ENCODE measurements around the gene KCNF1. TPM values are rescaled to one million over a fixed set of nuclear protein-coding genes. Genes with fewer than 3 reads are reported as not detected.

KCNF1 gene
- total RNA-seq, 1 donor from 2014 or later: 0.83 TPM

DNA sequence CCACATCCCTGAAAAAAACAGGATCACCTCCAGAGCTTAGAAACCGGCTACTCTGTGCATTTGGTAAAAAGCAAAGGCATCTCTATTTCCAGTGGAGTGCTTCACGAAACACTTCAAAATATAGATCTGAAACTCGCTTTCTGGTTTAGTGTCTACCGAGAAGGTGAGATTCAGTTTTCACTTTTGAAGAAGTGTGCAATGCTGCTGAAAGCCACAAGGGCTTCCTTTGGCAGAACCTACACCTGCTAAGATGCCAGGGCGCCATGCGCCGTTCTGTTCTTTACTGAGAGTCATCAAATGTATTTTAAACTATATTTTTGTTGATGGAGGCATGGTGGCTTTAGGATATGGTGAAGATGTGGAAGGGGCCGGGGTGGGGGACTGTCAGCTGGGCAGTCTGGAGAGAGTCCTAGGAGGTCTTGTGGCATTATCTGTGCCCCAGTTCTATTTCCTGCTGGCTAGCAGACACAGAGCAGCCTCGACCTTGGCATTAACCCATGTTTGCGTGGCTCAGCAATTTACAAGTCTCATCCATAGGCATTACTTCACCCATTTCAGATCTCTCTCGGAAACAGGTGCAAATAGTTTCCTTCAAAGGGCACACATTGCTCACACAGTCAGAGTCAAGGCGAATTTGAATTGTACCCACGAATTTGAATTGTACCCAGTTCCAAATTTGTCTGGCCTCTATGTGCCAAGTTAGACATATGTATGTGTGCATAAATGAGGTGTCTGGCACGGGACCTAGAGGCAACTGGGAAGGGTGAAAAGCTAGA is 46.7 kb upstream of the KCNF1 start:
- Mint-ChIP-seq H3K4me1 (peaks cover 11% of the 10 kb centered on the region), H3K4me3 (no peak overlapping the region), H3K36me3 (no peaks in the 10 kb centered on the region), H3K27me3 (ENCODE audit: low read depth) (peaks cover 27% of the 10 kb centered on the region), H3K9me3 (no peaks in the 10 kb centered on the region), H3K27ac (no peak overlapping the region)
- TF ChIP-seq, protein P1, sequence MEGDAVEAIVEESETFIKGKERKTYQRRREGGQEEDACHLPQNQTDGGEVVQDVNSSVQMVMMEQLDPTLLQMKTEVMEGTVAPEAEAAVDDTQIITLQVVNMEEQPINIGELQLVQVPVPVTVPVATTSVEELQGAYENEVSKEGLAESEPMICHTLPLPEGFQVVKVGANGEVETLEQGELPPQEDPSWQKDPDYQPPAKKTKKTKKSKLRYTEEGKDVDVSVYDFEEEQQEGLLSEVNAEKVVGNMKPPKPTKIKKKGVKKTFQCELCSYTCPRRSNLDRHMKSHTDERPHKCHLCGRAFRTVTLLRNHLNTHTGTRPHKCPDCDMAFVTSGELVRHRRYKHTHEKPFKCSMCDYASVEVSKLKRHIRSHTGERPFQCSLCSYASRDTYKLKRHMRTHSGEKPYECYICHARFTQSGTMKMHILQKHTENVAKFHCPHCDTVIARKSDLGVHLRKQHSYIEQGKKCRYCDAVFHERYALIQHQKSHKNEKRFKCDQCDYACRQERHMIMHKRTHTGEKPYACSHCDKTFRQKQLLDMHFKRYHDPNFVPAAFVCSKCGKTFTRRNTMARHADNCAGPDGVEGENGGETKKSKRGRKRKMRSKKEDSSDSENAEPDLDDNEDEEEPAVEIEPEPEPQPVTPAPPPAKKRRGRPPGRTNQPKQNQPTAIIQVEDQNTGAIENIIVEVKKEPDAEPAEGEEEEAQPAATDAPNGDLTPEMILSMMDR (IDR thresholded peaks at IDR 0.05; ENCODE audit: unreplicated experiment): no peak
- no peak for DNase-seq (ENCODE audit: low spot score in 2 of 2, unreplicated experiment in 2 of 2)

DNA sequence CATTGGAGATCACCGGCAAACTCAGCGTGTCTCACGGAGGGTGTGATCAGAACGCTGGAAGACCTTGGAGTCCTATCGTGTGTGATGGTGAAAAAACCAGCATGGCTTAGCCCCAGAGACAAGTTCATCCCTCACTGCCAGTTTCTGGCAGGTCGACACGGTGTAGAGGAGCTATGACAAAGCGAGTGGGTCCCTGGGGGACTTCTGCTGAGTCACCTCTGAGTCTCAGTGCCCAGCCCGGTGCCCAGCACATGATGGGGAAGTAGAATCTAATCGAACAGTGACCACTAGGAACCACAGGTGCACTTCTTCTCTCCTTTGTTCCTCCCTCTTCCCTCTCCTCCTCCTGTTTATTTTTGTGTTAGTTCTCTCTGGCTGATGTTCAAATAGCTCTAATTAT is 45.9 kb upstream of the KCNF1 start:
- no peaks in the 10 kb centered on the region for H3K36me3 Mint-ChIP-seq
- H3K9me3 Mint-ChIP-seq: no peaks in the 10 kb centered on the region
- peaks cover 11% of the 10 kb centered on the region for H3K4me1 Mint-ChIP-seq
- no peak for DNase-seq (ENCODE audit: low spot score in 2 of 2, unreplicated experiment in 2 of 2)
- no peak overlapping the region for H3K4me3 Mint-ChIP-seq
- peaks cover 27% of the 10 kb centered on the region for H3K27me3 Mint-ChIP-seq (ENCODE audit: low read depth)
- TF ChIP-seq, protein P1 (IDR thresholded peaks at IDR 0.05; ENCODE audit: unreplicated experiment): no peak
- no peak overlapping the region for H3K27ac Mint-ChIP-seq

DNA sequence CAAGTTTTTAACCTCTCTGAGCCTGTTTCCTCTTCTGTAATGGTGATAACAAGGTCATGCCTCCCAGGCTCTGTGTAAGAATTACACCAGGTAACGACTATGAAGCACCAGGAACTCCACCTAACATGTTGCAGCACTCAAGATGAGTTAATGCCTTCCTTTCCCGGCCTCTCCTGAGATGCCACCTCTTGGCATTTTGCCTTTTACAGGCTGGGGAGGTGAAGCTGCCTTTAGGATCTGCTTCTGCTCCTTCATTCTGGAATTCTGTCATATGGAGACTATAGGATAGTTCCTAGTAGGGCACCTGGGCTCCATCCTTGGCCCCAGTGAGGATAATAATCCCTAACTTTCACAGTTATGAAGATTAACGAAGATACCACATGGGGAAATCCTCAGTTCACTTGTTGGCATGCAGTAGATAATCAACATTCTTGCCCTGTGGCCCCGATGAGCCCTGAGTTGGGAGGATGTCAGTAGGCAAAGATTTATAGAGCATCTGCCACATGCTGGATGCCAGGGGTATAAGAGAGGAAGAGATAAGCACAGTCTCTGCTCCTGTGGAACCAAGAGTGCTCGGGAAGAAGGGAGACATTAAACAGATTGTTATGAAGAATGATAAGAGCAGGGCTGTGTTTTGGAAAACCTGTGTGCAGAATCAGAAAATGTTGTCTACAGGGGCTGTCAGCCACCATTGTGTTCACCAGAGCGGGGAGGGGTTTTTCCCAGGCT is 43.9 kb upstream of the KCNF1 start:
- H3K27me3 Mint-ChIP-seq (ENCODE audit: low read depth): peaks cover 20% of the 10 kb centered on the region
- H3K27ac Mint-ChIP-seq: no peak overlapping the region
- TF ChIP-seq, protein P1 (IDR thresholded peaks at IDR 0.05; ENCODE audit: unreplicated experiment): no peak
- H3K4me3 Mint-ChIP-seq: no peak overlapping the region
- no peak for DNase-seq (ENCODE audit: low spot score in 2 of 2, unreplicated experiment in 2 of 2)
- peaks cover 8% of the 10 kb centered on the region for H3K4me1 Mint-ChIP-seq
- peaks cover 8% of the 10 kb centered on the region for H3K9me3 Mint-ChIP-seq
- H3K36me3 Mint-ChIP-seq: peaks cover 2% of the 10 kb centered on the region

DNA sequence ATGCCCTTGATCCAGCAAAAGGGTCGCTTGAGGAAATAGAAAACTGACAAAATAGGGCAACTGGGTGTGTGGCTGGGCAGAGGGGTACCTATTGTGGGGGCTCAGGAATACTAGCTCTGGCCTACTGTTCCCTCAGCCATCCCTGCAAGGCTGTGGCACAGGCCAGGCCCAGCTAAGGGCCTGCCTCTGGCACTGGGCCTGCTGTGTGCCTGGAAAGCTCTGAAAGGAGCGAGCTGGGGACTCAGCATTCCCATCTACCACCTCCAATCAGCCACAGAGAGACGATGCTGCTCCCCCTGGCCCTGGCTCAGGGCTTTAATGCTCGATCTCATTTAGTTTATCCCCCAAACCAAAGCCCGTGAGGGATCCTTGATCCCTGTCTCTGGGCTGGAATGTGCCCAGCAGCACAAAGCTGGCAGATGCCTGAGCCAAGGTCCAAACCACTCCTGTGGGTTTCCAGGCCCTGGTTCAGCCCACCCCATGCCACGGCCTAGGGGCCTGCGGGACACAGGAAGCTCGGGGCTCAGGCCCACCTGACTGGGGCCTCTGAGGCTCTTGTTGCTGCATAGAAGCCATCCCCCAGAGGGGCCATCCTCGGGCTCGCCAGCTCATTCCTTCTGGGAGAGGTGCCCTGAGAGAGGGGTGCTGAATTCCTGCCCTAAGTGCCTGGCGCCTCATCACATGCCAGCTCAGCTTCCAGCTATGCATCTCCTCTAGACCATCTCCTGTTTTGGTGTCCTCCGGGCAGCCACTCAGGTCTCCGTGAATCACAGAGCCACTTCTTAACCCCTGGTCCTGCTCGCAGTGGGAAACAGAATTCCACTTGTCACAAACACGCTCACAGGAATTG is 43.0 kb upstream of the KCNF1 start:
- Mint-ChIP-seq H3K36me3 (peaks cover 2% of the 10 kb centered on the region), H3K4me3 (no peak overlapping the region), H3K4me1 (peaks cover 8% of the 10 kb centered on the region), H3K27ac (no peak overlapping the region), H3K27me3 (ENCODE audit: low read depth) (peaks cover 16% of the 10 kb centered on the region), H3K9me3 (peaks cover 8% of the 10 kb centered on the region)
- DNase-seq (ENCODE audit: low spot score in 2 of 2, unreplicated experiment in 2 of 2): no peak
- TF ChIP-seq, protein P1 (IDR thresholded peaks at IDR 0.05; ENCODE audit: unreplicated experiment): no peak

DNA sequence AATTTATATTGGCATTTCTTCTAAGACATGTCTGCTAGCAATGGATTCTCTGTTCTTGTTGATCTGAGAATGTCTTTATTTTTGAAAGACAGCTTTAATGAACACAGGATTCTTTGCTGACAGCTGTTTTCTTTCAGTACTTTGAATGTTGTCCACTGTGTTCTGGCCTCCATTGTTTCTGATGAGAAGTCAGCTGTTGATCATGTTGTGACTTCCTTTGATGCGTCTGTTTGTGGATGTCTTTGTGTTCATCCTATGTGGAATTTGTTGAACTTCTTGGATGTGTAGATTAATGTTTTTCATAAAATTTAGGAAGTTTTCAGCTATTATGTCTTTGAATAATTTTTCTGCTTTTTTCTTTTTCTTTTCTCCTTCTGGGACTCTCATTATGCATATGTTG is 39.8 kb upstream of the KCNF1 start:
- no peak overlapping the region for H3K27ac Mint-ChIP-seq
- TF ChIP-seq, protein P1 (IDR thresholded peaks at IDR 0.05; ENCODE audit: unreplicated experiment): no peak
- H3K4me1 Mint-ChIP-seq: peaks cover 8% of the 10 kb centered on the region
- peaks cover 7% of the 10 kb centered on the region for H3K27me3 Mint-ChIP-seq (ENCODE audit: low read depth)
- peaks cover 2% of the 10 kb centered on the region for H3K36me3 Mint-ChIP-seq
- no peak for DNase-seq (ENCODE audit: low spot score in 2 of 2, unreplicated experiment in 2 of 2)
- H3K9me3 Mint-ChIP-seq: peaks cover 8% of the 10 kb centered on the region
- no peak overlapping the region for H3K4me3 Mint-ChIP-seq
